T-helper 1 cell treated with Interleukin-12 subunit alpha and Interleukin-12 subunit beta and Interleukin-4 antibody, amounts not matched to agents 30 ng/mL and 1 ng/mL, for 36 hours (primary cell): ENCODE data around the gene PTGER3. TPM values are rescaled to one million over a fixed set of nuclear protein-coding genes. Genes with fewer than 3 reads are reported as not detected.
"Not testable (repeated sequence)": the region's sequence is repeated elsewhere in the genome, so short reads cannot be mapped to it uniquely, and the experiment has no call there.

ENCODE experiments used
- intact Hi-C: fragments of 100-400 bp; cut with micrococcal nuclease; formaldehyde crosslinking; loops from one replicate; pipeline ENCODE4 v1.15.1; 2024
- total RNA-seq: library from RNA; stranded (reverse); gene quantifications from 2 replicates; pipeline ENCODE4 v1.2.3, GENCODE V29; 2022

PTGER3 gene
- total RNA-seq, 1 donor from 2014 or later = 10.0 TPM

GRCh38 chr1:71018791-71019190, 28.8 kb downstream of the PTGER3 start:
- intact Hi-C loops = no loop called here

GRCh38 chr1:71015745-71016144, 31.9 kb downstream of the PTGER3 start:
- intact Hi-C loops = no loop called here

GRCh38 chr1:71014178-71014579, 33.4 kb downstream of the PTGER3 start:
- intact Hi-C loops = no loop called here

GRCh38 chr1:71002709-71003475, 44.7 kb downstream of the PTGER3 start:
- intact Hi-C loops = no loop called here

- intact Hi-C loops = no loop called here
Observed at GRCh38 chr1:71001624-71002023, 46.0 kb downstream of the PTGER3 start.

GRCh38 chr1:70997793-70998192, 49.8 kb downstream of the PTGER3 start:
- intact Hi-C loops = no loop called here

GRCh38 chr1:70994753-70995268, 52.8 kb downstream of the PTGER3 start:
- intact Hi-C loops = no loop called here

- intact Hi-C loops = no loop called here
Observed at GRCh38 chr1:70993798-70994197, 53.8 kb downstream of the PTGER3 start.

GRCh38 chr1:70992521-70992920, 55.1 kb downstream of the PTGER3 start:
- intact Hi-C loops = no loop called here

GRCh38 chr1:70990469-70991253, 57.0 kb downstream of the PTGER3 start:
- intact Hi-C loops = no loop called here

- intact Hi-C loops = no loop called here
Observed at GRCh38 chr1:70987497-70987896, 60.1 kb downstream of the PTGER3 start.

GRCh38 chr1:70985776-70986225, 61.8 kb downstream of the PTGER3 start:
- intact Hi-C loops = not testable (repeated sequence)

- intact Hi-C loops = not testable (repeated sequence)
Observed at GRCh38 chr1:70985278-70985677, 62.3 kb downstream of the PTGER3 start.

- intact Hi-C loops = no loop called here
Observed at GRCh38 chr1:70980361-70980760, 67.3 kb downstream of the PTGER3 start.

GRCh38 chr1:70979881-70980280, 67.7 kb downstream of the PTGER3 start:
- intact Hi-C loops = no loop called here

GRCh38 chr1:70979313-70979712, 68.3 kb downstream of the PTGER3 start:
- intact Hi-C loops = no loop called here

- intact Hi-C loops = no loop called here
Observed at GRCh38 chr1:70978623-70979022, 69.0 kb downstream of the PTGER3 start.

GRCh38 chr1:70977575-70977974, 70.0 kb downstream of the PTGER3 start:
- intact Hi-C loops = no loop called here

GRCh38 chr1:70977041-70977440, 70.6 kb downstream of the PTGER3 start:
- intact Hi-C loops = no loop called here

- intact Hi-C loops = no loop called here
Observed at GRCh38 chr1:70973754-70974153, 73.9 kb downstream of the PTGER3 start.

GRCh38 chr1:70970407-70970806, 77.2 kb downstream of the PTGER3 start:
- intact Hi-C loops = no loop called here

GRCh38 chr1:70966018-70966638, 81.5 kb downstream of the PTGER3 start:
- intact Hi-C loops = no loop called here
